Measurements from ENCODE around the gene INO80.

INO80 gene

GRCh38 chr15:40929660-40930429 lies 186.2 kb downstream of the INO80 start:
- intact Hi-C loops (cut with DNase I): no loop called here

More at GRCh38 chr15:40929660-40930429, 186.2 kb downstream of the INO80 start:
- peak in 22 of 42 donors; percentile 24 to 71 (median 43) for DNase-seq

Data from head of caudate nucleus (tissue), 42 donors.